Measurements from ENCODE around the gene IRAK3.

IRAK3 gene

GRCh38 chr12:66251049-66251448, 62.0 kb downstream of the IRAK3 start:
- H3K27me3 ChIP-seq (ENCODE audit: low read length) = no peaks in the 10 kb centered on the region
- H3K9me3 ChIP-seq (ENCODE audit: insufficient read depth, low read length) = no peaks in the 10 kb centered on the region
- TF ChIP-seq EZH2phosphoT487 (conservative IDR thresholded peaks at IDR 0.05; ENCODE audit: low read length) (no peak), CTCF (IDR thresholded peaks at IDR 0.05; ENCODE audit: insufficient read depth, low read length, poor library complexity, severe bottlenecking) (no peak)
- H3K79me2 ChIP-seq (ENCODE audit: insufficient read depth, low read length) = no peaks in the 10 kb centered on the region
- no peaks in the 10 kb centered on the region for H3K36me3 ChIP-seq (ENCODE audit: low read length)
- no peak overlapping the region for H3K27ac ChIP-seq (ENCODE audit: low read depth, low read length)
- H3F3A ChIP-seq (ENCODE audit: insufficient read depth) = no peaks in the 10 kb centered on the region
- H2AFZ ChIP-seq (ENCODE audit: low read depth, low read length, severe bottlenecking) = no peak overlapping the region
- no peak overlapping the region for H3K4me3 ChIP-seq (ENCODE audit: insufficient read depth, low read length, poor library complexity, severe bottlenecking)
- no peaks in the 10 kb centered on the region for H4K20me1 ChIP-seq (ENCODE audit: low read depth, low read length)
- no peak overlapping the region for H3K9ac ChIP-seq (ENCODE audit: low read length)
- no peaks in the 10 kb centered on the region for H3K9me2 ChIP-seq (replicated peaks; ENCODE audit: insufficient read depth, low read length)
- no peak overlapping the region for H3K4me2 ChIP-seq (ENCODE audit: low read depth, low read length, poor library complexity, severe bottlenecking)

GRCh38 chr12:66252771-66253170, 63.8 kb downstream of the IRAK3 start:
- Histone ChIP-seq H3K27ac (ENCODE audit: low read depth, low read length) (no peak overlapping the region), H3K9me2 (replicated peaks; ENCODE audit: insufficient read depth, low read length) (no peaks in the 10 kb centered on the region), H3K79me2 (ENCODE audit: insufficient read depth, low read length) (no peaks in the 10 kb centered on the region), H3K4me2 (ENCODE audit: low read depth, low read length, poor library complexity, severe bottlenecking) (no peak overlapping the region), H3K27me3 (ENCODE audit: low read length) (no peaks in the 10 kb centered on the region), H3K36me3 (ENCODE audit: low read length) (no peaks in the 10 kb centered on the region), H3K9me3 (ENCODE audit: insufficient read depth, low read length) (no peaks in the 10 kb centered on the region), H3K4me3 (ENCODE audit: insufficient read depth, low read length, poor library complexity, severe bottlenecking) (no peak overlapping the region), H2AFZ (ENCODE audit: low read depth, low read length, severe bottlenecking) (no peak overlapping the region), H3K9ac (ENCODE audit: low read length) (no peak overlapping the region), H4K20me1 (ENCODE audit: low read depth, low read length) (no peaks in the 10 kb centered on the region), H3F3A (ENCODE audit: insufficient read depth) (no peaks in the 10 kb centered on the region)
- TF ChIP-seq CTCF (IDR thresholded peaks at IDR 0.05; ENCODE audit: insufficient read depth, low read length, poor library complexity, severe bottlenecking) (no peak), EZH2phosphoT487 (conservative IDR thresholded peaks at IDR 0.05; ENCODE audit: low read length) (no peak)

GRCh38 chr12:66255737-66256136, 66.7 kb downstream of the IRAK3 start:
- Histone ChIP-seq H3K9me3 (ENCODE audit: insufficient read depth, low read length) (no peaks in the 10 kb centered on the region), H3F3A (ENCODE audit: insufficient read depth) (no peaks in the 10 kb centered on the region), H3K36me3 (ENCODE audit: low read length) (no peaks in the 10 kb centered on the region), H3K27ac (ENCODE audit: low read depth, low read length) (no peak overlapping the region), H3K27me3 (ENCODE audit: low read length) (no peaks in the 10 kb centered on the region), H3K4me2 (ENCODE audit: low read depth, low read length, poor library complexity, severe bottlenecking) (no peak overlapping the region), H3K79me2 (ENCODE audit: insufficient read depth, low read length) (no peaks in the 10 kb centered on the region), H3K9me2 (replicated peaks; ENCODE audit: insufficient read depth, low read length) (no peaks in the 10 kb centered on the region), H3K9ac (ENCODE audit: low read length) (no peak overlapping the region), H2AFZ (ENCODE audit: low read depth, low read length, severe bottlenecking) (no peak overlapping the region), H4K20me1 (ENCODE audit: low read depth, low read length) (no peaks in the 10 kb centered on the region), H3K4me3 (ENCODE audit: insufficient read depth, low read length, poor library complexity, severe bottlenecking) (no peak overlapping the region)
- TF ChIP-seq EZH2phosphoT487 (conservative IDR thresholded peaks at IDR 0.05; ENCODE audit: low read length) (no peak), CTCF (IDR thresholded peaks at IDR 0.05; ENCODE audit: insufficient read depth, low read length, poor library complexity, severe bottlenecking) (no peak)

All from SU-DHL-6 (cell line).